Hepatocyte (in vitro differentiated cells): ENCODE measurements around the gene HNRNPF.

ENCODE experiments used
- CTCF ChIP-seq: fragments of 200-600 bp; sonication (generic); IDR thresholded peaks from 2 replicates; pipeline ENCODE4 v1.5.1; 2016; ENCODE audit warnings: antibody characterized with exemption, mild to moderate bottlenecking; ENCODE audit not compliant: poor library complexity
- EZH2phosphoT487 ChIP-seq: fragments of 200-600 bp; sonication (generic); IDR thresholded peaks from one replicate; pipeline ENCODE4 v1.6.1; 2018; ENCODE audit warnings: antibody characterized with exemption, mild to moderate bottlenecking, low read depth, moderate library complexity; ENCODE audit not compliant: unreplicated experiment, severe bottlenecking

- no peak for TF ChIP-seq CTCF
- TF ChIP-seq EZH2phosphoT487: no peak
Observed at GRCh38 chr10:43396061-43396927, 12.7 kb downstream of the HNRNPF start.
